Activated CD4-positive, alpha-beta T cell treated with anti-CD3 and anti-CD28 coated beads for 48 hours (primary cell): ENCODE data around the gene PEPD.

Experiments used
- DNase-seq: peaks from one replicate; pipeline ENCODE4 v3.0.0-alpha.2; 2020

The PEPD gene

GRCh38 chr19:33545217-33545981, 23.8 kb upstream of the PEPD start:
- DNase-seq, result no peak

DNA sequence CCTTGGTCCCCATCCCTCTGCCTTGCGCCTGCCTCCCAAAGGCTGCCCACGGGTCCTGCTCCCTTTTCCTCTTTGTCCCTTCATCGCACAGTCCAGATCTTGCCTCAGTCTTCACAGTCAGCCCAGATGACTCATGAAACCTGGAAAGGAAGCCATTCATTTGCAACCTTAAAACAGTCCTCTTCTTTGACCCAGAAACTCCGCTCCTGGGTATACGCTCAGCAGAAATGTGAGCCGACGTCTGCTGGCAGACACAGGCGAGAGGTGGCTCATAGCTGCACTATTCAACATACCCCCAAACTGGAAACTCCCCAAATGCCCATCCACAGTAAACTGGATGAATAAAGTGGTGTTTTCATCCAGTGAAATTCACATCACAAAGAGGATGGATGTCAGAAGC, 13.6 kb upstream of the PEPD start:
- DNase-seq, result no peak

DNA sequence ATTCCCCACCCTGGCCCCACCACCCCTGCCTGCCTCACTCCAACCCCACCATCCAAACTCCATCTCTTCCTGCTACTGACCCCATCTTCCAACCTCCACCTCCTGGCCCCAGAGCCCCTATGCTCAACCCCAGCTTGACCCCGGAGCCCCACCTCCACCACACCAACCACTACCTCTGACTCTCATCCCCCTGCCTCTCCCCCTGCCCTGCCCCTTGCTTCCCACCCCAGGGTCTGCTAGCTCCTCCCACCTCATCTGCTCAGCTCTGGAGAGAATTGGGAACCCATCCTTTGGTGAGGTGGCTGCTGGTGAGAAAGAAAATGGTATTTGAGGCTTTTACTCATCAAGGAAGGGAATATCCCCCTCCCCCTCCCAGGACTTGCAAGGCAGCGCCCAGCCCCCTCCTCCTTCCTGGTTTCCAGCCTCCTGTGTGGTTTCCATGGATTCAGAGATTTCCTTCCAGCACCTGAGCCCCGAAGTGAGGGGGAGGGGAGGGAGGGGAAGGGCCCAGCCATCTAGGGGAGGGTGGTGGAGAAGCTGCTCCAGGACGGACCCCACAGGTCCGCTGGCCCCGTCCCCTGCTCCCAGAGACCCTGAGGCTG, 11.4 kb upstream of the PEPD start:
- no peak for DNase-seq

DNA sequence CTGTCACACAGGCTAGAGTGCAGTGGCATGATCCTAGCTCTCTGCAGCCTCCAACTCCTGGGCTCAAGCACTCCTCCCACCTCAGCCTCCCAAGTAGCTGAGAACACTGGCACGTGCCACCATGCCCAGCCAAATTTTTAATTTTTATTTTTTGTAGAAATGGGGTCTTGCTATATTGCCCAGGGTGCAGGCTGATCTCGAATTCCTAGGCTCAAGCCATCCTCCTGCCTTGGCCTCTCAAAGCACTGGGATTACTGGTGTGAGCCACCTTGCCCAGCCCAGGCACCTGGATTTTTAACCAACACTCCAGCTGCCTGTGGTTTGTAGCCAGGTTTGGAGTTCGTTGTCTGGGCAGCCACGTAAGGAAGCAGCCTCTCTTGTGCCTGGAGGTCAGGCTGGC, 9.3 kb upstream of the PEPD start:
- no peak for DNase-seq

DNA sequence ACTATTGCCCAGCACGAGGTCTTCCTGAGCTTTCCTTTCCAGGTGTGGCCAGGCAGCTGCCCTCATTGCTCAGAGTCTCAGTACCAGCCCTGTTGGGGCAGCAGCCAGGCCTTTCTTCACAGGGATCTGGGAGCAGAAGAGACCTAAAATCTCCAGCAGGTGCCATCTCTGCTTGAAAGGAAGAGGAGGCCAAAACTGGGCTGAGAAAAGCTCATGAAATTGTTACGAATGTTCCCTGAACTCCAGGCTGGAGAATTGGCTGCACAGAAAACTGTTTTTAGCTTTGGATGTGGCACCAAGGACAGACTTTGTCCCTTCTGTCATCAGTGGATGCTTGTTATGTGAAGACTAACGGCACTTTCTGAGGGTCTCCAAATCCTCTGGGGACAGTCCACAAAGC, 8.7 kb upstream of the PEPD start:
- DNase-seq, result no peak

GRCh38 chr19:33529094-33529676, 7.6 kb upstream of the PEPD start:
- DNase-seq, result no peak

DNA sequence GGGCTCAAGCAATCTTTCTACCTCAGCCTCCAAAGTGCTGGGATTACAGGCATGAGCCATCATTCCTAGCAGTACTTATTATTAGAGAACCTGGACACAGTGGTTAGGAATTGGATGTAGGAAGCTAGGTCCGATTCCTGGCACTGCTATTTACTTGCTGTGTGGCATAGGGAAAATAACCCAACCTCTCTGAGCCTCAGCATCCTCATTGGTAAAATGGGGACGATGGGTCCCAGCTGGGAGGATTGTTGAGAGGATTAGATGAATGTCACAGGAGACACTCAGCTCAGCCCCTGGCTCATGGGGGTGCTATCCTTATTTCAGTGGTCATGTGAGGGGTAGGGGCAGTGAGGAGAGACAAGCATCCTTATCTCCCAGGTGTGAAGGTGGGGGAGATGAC, 6.8 kb upstream of the PEPD start:
- DNase-seq, result no peak

GRCh38 chr19:33527125-33527524, 5.5 kb upstream of the PEPD start:
- DNase-seq, result no peak

- DNase-seq, result no peak
Measured at GRCh38 chr19:33524024-33524664, 2.6 kb upstream of the PEPD start.

DNA sequence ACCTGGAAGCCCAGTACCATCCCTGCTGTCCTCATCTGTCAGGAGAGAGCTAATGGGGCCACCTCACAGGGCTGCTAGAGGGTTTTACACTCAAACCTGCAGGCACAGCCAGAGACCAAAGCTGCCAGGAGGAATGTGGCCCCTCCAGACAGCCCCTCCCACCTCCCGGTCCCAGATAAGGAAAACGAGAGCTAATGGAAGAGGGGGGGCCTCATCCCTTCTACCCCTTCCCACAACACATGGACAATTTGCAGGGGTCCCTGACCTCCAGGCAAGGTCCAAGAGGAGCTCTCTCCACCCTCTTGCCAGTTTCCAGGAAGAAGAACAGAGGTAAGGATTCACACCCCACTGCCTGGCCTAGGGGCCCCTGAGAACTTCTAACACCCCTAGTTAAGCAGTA, 1.6 kb upstream of the PEPD start:
- DNase-seq, result no peak

DNA sequence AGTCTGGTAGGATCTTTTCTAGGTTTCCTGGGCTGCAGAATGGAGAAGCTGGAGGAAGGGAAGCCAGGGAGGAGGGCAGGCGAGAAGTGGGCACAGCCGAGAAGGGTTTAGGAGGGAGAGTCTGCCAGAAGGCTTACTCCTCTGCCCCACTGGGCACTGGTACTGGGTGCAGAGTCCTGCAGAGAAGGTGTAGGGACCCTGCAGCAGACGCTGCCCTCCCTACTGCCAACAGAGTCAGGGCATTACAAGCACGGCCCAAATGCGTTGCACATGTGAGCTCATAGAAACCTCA, 726 bp upstream of the PEPD start:
- DNase-seq, result no peak

GRCh38 chr19:33520844-33521479, 629 bp downstream of the PEPD start:
- DNase-seq, result no peak

DNA sequence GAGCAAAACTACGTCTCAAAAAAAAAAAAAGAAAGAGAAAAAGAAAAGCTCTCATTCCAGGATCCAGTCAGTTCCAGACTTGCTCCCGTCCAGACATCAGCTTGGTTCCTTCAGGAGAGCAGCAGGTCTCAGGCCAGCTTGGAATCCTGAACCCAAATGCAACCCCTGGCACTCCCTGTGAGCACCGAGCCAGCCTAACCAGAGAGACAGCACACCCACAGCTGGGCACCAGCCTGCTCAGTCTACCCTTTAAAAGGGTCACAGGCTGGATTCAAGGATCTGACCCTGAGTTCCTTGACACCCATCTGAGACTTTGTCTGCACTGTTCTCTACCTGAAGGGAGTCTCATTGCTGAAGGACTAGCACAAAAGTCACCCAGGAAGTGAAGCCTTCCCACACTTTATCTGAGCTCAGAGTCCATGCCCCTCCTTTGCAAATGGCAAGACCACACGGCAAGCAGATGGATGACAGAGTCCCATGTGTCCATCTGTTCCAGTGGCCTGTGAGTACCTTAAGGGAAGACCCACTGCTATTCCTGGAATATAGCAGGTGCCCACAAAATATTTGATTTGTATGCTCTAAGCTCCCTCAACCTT, 1.4 kb downstream of the PEPD start:
- DNase-seq, result no peak

DNA sequence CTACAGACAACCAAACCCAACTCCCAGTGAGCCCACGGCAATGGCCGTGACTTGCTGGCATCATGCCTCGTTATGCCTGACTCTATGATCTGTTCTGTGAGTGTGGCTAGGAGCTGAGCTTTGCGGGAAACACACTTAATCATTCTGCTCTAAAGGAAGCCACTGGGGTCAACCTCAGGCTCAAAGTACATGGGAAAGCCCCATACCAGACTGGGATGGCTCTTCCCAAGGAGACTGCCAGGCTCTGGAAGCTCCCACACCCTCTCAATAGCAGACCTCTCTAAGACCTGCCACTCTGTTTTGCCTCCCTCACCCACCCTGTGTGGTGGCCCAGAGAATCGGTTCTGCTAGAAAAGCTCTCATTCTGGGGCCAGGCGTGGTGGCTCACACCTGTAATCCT, 2.2 kb downstream of the PEPD start:
- DNase-seq, result no peak

GRCh38 chr19:33518541-33518940, 3.0 kb downstream of the PEPD start:
- no peak for DNase-seq

GRCh38 chr19:33517922-33518321, 3.7 kb downstream of the PEPD start:
- DNase-seq, result no peak

DNA sequence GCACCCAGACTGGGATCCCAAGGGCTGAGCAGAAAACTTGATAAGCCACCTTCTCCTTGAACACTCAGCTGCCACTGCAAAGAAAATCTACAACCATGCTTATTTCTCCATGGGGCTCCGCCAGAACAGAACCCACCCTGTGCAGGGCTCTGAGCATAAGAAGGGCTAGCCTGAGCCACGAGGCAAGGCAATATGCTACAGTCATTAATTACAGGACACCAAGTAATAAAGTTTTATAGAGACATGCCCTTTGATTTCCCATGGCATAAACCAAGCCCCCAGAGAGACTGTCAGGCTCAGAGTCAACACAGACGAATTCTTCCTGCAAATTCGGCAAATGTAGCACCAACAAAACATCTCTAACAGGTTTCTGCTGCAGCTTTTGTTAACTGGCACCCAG, 5.7 kb downstream of the PEPD start:
- no peak for DNase-seq

DNA sequence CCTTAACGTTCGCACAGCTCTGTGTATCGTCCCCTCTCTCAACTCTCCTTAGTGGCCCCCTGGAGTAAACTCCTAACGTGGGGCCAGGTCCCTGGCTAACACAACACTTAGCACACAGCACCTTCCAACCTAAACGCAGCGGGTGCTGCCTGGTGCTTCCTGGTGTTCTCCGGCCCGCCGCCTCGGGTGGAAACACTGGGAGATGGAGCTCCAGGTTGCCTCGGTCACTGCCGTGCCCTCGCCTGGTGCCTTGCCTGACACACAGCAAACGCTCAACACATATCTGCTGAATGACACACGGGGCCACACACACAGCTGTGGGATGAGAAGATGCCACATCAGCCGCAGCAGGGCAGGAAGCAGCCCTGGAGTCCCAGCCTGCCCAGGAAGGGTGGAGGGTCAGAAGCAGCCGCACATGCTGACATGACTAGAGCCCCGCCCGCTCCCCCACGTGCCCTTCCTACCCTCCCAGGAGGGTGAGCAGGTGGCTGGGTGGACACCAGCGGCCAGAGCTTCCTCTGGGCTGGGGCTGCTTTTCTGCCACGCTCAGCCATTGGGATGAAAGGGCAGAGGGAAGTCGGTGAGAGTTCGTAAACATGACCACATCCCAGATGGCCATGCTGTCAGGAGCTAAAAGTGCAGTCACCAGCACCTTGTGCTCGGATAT, 6.6 kb downstream of the PEPD start:
- DNase-seq, result no peak

DNA sequence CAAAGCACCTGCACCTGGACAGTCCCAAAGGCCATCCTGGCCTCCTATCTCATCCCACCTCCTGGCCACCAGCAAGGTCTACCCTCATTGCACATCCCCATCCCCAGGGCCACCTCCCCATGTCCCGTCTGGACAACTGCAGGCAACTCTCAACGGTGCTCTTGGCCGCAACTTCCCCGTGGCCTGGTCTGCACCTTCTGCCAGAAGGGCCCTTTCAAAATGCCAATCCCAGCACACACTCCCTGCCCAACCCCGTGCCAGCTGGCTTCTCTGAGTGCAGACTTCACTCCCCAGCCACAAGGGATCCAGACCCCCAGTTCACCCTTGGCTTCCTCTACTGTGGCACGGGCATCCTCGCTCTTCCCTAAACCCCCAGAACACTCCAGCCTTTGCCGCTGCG, 8.2 kb downstream of the PEPD start:
- no peak for DNase-seq

- DNase-seq, result no peak
Measured at GRCh38 chr19:33512580-33513137, 8.9 kb downstream of the PEPD start.

DNA sequence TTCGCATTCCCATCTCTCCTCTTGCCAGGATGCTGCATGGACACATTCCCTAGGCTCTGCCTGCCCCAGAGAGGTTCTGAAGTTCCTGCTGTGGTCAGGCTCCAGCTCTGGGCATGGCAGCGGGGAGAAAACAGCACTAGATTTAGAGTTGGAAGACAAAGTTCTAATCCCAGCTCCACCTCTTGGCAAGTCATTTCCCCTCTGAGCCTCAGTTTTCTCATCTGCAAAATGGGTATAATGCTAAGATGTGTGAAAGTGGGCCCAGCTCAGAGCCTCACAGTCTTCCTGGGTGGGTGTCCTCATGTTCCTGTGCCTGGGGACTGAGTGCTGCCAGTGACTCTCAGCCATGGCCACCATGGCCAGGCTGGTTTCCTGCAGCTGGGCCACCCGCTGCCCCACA, 9.6 kb downstream of the PEPD start:
- no peak for DNase-seq

DNA sequence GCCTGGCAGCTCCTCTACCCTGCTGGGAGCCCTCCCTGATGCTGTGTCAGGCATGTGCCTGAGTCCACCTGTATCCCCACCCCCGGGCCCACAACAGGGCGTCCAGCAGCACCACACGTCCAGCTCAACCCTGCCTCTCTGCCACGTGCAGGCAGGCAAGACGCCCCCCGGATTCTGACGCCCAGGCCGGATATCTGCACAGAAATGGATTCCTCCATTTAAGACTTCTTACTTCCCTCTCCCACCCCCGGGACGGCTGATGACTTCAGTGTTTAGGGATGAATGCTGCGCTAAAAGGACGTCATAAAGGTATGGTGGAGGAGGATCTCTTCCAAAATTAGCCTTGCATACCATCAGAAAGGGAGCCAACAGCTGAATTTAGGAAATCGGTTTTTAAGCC, 10.2 kb downstream of the PEPD start:
- DNase-seq, result no peak
